Loucy (cell line): Measurements from ENCODE around the gene RCHY1.

ENCODE experiments used
- EZH2phosphoT487 ChIP-seq: fragments of 200-600 bp; IDR thresholded peaks from 2 replicates; pipeline ENCODE4 v1.6.1; 2018; ENCODE audit warnings: antibody characterized with exemption, mild to moderate bottlenecking, moderate library complexity, borderline replicate concordance
- TF ChIP-seq, protein P1 (sequence below): fragments of 200-600 bp; sonication (generic); conservative IDR thresholded peaks from 2 replicates; pipeline ENCODE4 v1.5.1; 2014; ENCODE audit warnings: mild to moderate bottlenecking, antibody characterized with exemption, low read length

DNA sequence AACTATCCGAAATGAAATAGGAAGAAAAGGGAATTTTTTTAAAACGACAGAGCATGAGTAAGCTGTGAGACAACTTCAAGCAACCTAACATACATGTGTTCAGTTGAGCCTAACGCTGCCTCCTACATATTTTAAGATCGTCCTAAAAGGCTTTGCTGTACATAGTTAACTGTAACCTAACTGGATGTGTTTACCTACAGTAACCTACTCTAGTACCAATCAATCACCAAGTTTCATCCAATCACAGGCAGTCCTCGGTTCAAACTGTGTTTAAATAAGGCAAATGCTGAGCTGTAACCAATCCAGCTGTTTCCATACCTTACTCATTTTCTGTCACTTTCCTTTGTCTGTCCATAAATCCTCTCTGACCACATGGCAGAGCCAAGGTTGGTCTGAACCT lies 17.1 kb downstream of the RCHY1 start:
- TF ChIP-seq, protein P1, sequence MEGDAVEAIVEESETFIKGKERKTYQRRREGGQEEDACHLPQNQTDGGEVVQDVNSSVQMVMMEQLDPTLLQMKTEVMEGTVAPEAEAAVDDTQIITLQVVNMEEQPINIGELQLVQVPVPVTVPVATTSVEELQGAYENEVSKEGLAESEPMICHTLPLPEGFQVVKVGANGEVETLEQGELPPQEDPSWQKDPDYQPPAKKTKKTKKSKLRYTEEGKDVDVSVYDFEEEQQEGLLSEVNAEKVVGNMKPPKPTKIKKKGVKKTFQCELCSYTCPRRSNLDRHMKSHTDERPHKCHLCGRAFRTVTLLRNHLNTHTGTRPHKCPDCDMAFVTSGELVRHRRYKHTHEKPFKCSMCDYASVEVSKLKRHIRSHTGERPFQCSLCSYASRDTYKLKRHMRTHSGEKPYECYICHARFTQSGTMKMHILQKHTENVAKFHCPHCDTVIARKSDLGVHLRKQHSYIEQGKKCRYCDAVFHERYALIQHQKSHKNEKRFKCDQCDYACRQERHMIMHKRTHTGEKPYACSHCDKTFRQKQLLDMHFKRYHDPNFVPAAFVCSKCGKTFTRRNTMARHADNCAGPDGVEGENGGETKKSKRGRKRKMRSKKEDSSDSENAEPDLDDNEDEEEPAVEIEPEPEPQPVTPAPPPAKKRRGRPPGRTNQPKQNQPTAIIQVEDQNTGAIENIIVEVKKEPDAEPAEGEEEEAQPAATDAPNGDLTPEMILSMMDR: no peak
- no peak for TF ChIP-seq EZH2phosphoT487
